GM23248 (cell line): ENCODE results near the gene FHIP2A.

ENCODE experiments used
- EZH2 ChIP-seq: fragments of 200-600 bp; sonication (generic); IDR thresholded peaks from 2 replicates; pipeline ENCODE4 v1.6.1; 2018; ENCODE audit warnings: antibody characterized with exemption, mild to moderate bottlenecking; ENCODE audit not compliant: insufficient read depth, poor library complexity, severe bottlenecking
- EZH2phosphoT487 ChIP-seq: fragments of 200-600 bp; sonication (generic); IDR thresholded peaks from 2 replicates; pipeline ENCODE4 v1.6.1; 2018; ENCODE audit warnings: antibody characterized with exemption, moderate library complexity, mild to moderate bottlenecking, low read depth; ENCODE audit not compliant: insufficient read depth

GRCh38 chr10:114777415-114777814, 44.2 kb upstream of the FHIP2A start:
- TF ChIP-seq EZH2 (no peak), EZH2phosphoT487 (no peak)
